ENCODE results near the gene CSTF1.

DNA sequence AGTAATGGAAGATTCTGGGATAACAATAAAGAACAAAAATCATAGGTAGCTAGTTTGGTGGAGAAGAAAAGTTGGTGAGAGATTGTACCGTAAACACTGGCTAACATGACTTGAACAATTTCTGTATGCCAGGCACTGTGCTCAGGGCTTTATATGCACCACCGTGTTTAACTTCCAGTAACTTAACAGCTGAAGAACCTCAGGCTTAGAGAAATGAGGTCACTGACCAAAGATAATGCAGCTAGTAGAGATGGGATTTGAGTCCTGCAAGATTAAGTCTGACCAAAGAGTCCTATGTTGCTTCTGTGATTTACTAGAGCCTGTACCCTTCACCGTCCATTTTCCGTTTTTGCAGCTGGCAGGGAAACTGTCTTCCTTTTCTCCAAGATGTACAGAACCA, 2.7 kb downstream of the CSTF1 start:
- TF ChIP-seq, protein P1, sequence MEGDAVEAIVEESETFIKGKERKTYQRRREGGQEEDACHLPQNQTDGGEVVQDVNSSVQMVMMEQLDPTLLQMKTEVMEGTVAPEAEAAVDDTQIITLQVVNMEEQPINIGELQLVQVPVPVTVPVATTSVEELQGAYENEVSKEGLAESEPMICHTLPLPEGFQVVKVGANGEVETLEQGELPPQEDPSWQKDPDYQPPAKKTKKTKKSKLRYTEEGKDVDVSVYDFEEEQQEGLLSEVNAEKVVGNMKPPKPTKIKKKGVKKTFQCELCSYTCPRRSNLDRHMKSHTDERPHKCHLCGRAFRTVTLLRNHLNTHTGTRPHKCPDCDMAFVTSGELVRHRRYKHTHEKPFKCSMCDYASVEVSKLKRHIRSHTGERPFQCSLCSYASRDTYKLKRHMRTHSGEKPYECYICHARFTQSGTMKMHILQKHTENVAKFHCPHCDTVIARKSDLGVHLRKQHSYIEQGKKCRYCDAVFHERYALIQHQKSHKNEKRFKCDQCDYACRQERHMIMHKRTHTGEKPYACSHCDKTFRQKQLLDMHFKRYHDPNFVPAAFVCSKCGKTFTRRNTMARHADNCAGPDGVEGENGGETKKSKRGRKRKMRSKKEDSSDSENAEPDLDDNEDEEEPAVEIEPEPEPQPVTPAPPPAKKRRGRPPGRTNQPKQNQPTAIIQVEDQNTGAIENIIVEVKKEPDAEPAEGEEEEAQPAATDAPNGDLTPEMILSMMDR (IDR thresholded peaks at IDR 0.05; ENCODE audit: low read depth, low read length, missing input control), result no peak
- no peak for TF ChIP-seq TAF1 (conservative IDR thresholded peaks at IDR 0.05)
- TF ChIP-seq, protein P2, sequence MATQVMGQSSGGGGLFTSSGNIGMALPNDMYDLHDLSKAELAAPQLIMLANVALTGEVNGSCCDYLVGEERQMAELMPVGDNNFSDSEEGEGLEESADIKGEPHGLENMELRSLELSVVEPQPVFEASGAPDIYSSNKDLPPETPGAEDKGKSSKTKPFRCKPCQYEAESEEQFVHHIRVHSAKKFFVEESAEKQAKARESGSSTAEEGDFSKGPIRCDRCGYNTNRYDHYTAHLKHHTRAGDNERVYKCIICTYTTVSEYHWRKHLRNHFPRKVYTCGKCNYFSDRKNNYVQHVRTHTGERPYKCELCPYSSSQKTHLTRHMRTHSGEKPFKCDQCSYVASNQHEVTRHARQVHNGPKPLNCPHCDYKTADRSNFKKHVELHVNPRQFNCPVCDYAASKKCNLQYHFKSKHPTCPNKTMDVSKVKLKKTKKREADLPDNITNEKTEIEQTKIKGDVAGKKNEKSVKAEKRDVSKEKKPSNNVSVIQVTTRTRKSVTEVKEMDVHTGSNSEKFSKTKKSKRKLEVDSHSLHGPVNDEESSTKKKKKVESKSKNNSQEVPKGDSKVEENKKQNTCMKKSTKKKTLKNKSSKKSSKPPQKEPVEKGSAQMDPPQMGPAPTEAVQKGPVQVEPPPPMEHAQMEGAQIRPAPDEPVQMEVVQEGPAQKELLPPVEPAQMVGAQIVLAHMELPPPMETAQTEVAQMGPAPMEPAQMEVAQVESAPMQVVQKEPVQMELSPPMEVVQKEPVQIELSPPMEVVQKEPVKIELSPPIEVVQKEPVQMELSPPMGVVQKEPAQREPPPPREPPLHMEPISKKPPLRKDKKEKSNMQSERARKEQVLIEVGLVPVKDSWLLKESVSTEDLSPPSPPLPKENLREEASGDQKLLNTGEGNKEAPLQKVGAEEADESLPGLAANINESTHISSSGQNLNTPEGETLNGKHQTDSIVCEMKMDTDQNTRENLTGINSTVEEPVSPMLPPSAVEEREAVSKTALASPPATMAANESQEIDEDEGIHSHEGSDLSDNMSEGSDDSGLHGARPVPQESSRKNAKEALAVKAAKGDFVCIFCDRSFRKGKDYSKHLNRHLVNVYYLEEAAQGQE (IDR thresholded peaks at IDR 0.05), result no peak
- TF ChIP-seq JUND (IDR thresholded peaks at IDR 0.05), result no peak
- TF ChIP-seq, protein P3, sequence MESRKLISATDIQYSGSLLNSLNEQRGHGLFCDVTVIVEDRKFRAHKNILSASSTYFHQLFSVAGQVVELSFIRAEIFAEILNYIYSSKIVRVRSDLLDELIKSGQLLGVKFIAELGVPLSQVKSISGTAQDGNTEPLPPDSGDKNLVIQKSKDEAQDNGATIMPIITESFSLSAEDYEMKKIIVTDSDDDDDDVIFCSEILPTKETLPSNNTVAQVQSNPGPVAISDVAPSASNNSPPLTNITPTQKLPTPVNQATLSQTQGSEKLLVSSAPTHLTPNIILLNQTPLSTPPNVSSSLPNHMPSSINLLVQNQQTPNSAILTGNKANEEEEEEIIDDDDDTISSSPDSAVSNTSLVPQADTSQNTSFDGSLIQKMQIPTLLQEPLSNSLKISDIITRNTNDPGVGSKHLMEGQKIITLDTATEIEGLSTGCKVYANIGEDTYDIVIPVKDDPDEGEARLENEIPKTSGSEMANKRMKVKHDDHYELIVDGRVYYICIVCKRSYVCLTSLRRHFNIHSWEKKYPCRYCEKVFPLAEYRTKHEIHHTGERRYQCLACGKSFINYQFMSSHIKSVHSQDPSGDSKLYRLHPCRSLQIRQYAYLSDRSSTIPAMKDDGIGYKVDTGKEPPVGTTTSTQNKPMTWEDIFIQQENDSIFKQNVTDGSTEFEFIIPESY (IDR thresholded peaks at IDR 0.05), result no peak
- TF ChIP-seq EGR1 (IDR thresholded peaks at IDR 0.05; ENCODE audit: low read depth in 2 of 2), result no peak
- TF ChIP-seq, protein P4, sequence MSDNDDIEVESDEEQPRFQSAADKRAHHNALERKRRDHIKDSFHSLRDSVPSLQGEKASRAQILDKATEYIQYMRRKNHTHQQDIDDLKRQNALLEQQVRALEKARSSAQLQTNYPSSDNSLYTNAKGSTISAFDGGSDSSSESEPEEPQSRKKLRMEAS (IDR thresholded peaks at IDR 0.05), result no peak
- TF ChIP-seq RAD21 (IDR thresholded peaks at IDR 0.05), result no peak
- no peak for TF ChIP-seq YY1 (IDR thresholded peaks at IDR 0.05)
- no peak for TF ChIP-seq SP1 (IDR thresholded peaks at IDR 0.05)
- no peak for TF ChIP-seq FOXA2 (IDR thresholded peaks at IDR 0.05)
- TF ChIP-seq, protein P5, sequence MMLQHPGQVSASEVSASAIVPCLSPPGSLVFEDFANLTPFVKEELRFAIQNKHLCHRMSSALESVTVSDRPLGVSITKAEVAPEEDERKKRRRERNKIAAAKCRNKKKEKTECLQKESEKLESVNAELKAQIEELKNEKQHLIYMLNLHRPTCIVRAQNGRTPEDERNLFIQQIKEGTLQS (IDR thresholded peaks at IDR 0.05), result no peak
- TF ChIP-seq RXRA (IDR thresholded peaks at IDR 0.05), result no peak

Measured in liver (tissue), 3 donors.